ENCODE measurements around the gene SAPCD2.

DNA sequence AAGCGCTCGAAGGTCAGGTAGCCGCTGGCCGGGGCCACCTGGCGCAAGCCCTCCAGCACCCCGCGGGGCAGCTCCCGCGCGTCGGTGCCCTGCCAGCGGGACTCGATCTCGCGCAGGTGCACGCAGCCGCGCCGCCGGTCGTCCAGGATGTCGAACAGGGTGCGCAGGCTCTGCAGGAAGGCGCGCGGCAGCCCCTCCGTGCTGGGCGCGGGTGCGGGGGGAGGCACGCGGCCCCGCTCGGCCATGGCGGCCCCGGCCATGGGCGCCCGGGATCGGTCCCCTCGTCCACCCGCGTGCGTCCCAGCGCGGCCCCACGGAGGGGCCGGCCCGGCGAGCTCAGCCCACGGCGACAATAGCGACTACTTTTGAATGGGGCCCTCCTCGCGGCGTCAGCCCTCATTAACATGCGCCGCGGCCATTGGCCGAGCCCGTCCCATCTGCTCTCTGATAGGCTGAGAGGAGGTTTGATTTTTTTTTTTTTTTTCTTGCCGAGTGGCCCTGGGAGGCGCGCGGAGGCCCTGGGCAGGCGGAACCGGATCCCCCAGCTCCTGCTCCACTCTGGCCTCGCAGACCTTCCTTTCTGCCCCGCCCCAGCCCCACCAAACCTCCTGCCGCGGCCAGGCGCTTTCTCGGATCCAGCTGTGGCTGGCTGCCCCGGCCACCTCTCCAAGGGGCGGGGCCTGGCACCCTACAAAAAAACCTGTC is at the start of gene SAPCD2:
- TF ChIP-seq, protein P1, sequence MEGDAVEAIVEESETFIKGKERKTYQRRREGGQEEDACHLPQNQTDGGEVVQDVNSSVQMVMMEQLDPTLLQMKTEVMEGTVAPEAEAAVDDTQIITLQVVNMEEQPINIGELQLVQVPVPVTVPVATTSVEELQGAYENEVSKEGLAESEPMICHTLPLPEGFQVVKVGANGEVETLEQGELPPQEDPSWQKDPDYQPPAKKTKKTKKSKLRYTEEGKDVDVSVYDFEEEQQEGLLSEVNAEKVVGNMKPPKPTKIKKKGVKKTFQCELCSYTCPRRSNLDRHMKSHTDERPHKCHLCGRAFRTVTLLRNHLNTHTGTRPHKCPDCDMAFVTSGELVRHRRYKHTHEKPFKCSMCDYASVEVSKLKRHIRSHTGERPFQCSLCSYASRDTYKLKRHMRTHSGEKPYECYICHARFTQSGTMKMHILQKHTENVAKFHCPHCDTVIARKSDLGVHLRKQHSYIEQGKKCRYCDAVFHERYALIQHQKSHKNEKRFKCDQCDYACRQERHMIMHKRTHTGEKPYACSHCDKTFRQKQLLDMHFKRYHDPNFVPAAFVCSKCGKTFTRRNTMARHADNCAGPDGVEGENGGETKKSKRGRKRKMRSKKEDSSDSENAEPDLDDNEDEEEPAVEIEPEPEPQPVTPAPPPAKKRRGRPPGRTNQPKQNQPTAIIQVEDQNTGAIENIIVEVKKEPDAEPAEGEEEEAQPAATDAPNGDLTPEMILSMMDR (IDR thresholded peaks at IDR 0.05) = no peak
- TF ChIP-seq POLR2A (IDR thresholded peaks at IDR 0.05) = peak; percentile 18

Measured in prostate gland (tissue), 2 donors.